ENCODE measurements around the gene URM1. TPM values are rescaled to one million over a fixed set of nuclear protein-coding genes. Genes with fewer than 3 reads are reported as not detected.
A peak's percentile ranks its signal among the peaks of the same experiment; 100 is the strongest.

URM1 gene
- total RNA-seq, 4 donors from 2014 or later: 30.2 to 37.6 (median 34.0) TPM

DNA sequence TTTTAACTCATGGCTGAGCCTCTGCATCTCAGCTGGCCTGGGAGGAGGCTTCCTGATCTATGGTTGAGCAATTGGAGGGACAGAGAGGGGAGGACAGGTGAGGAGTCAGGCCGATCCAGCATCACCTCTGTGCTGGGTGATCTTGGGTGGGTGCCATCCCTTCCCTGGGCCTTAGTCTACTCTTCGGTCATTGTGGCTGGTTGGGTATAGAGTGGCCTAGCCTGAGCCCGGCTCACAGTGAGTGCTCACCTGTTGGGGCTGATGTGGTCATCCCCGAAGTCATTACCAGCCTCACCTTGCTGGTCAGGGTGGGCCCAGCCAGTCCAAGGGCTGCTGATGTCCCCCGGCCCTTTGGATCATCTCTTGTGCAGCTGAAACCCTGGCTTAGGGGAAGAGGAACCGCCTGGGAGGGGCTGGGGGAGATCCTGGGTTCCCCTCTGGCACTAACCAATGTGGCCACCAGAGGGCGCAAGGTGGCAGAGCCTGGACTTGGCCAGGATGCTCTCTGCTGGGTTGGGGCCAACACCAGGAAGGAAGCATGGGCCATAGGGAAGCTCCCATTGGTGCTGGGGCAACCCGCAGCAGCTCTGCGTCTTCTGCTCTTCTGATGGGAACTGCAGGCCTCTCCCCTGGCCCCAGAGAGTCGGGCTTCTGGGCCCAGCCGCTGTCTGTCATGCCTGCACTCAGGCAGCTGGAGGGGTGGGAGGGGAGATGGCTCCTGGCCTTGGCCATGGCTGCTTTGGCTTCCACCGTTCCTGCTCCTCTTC, 67.4 kb downstream of the URM1 start:
- Histone ChIP-seq H3K27me3 (no peaks in the 10 kb centered on the region), H3K27ac (no peak overlapping the region), H3K9me3 (no peaks in the 10 kb centered on the region), H3K36me3 (no peaks in the 10 kb centered on the region), H3K4me3 (no peak overlapping the region), H3K4me1 (peaks cover 10% of the 10 kb centered on the region)
- WGBS: 55% methylated on average over 6 of the region's 12 CpGs
- DNase-seq (ENCODE audit: low spot score in 2 of 2): peak; percentile 90 to 92
- TF ChIP-seq, protein P1, sequence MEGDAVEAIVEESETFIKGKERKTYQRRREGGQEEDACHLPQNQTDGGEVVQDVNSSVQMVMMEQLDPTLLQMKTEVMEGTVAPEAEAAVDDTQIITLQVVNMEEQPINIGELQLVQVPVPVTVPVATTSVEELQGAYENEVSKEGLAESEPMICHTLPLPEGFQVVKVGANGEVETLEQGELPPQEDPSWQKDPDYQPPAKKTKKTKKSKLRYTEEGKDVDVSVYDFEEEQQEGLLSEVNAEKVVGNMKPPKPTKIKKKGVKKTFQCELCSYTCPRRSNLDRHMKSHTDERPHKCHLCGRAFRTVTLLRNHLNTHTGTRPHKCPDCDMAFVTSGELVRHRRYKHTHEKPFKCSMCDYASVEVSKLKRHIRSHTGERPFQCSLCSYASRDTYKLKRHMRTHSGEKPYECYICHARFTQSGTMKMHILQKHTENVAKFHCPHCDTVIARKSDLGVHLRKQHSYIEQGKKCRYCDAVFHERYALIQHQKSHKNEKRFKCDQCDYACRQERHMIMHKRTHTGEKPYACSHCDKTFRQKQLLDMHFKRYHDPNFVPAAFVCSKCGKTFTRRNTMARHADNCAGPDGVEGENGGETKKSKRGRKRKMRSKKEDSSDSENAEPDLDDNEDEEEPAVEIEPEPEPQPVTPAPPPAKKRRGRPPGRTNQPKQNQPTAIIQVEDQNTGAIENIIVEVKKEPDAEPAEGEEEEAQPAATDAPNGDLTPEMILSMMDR (IDR thresholded peaks at IDR 0.05): peak; percentile 79 to 92
- no peak for TF ChIP-seq POLR2A (IDR thresholded peaks at IDR 0.05)
- peak in 2 of 3 donors; percentile 21 to 36 for TF ChIP-seq POLR2AphosphoS5 (IDR thresholded peaks at IDR 0.05)
- TF ChIP-seq EP300 (IDR thresholded peaks at IDR 0.05): no peak

- H3K27ac ChIP-seq: no peak overlapping the region
Measured at GRCh38 chr9:128439273-128439672, 68.1 kb downstream of the URM1 start.

More at GRCh38 chr9:128439273-128439672, 68.1 kb downstream of the URM1 start:
- H3K4me3 ChIP-seq: no peak overlapping the region
- H3K36me3 ChIP-seq: no peaks in the 10 kb centered on the region
- TF ChIP-seq EP300 (IDR thresholded peaks at IDR 0.05): no peak
- TF ChIP-seq POLR2AphosphoS5 (IDR thresholded peaks at IDR 0.05): no peak
- no peak for TF ChIP-seq POLR2A (IDR thresholded peaks at IDR 0.05)
- TF ChIP-seq, protein P1 (IDR thresholded peaks at IDR 0.05): no peak
- no peaks in the 10 kb centered on the region for H3K27me3 ChIP-seq
- 86% methylated on average over 7 of the region's 7 CpGs for WGBS
- DNase-seq (ENCODE audit: low spot score in 2 of 2): no peak
- H3K4me1 ChIP-seq: peaks cover 10% of the 10 kb centered on the region
- H3K9me3 ChIP-seq: no peaks in the 10 kb centered on the region

Other genes starting within 250 kb of the URM1 start
- 10 to 100 TPM; 47.4 to 76.0 (median 55.9) TPM for gene PTGES2, start 243.6 kb upstream of the URM1 start, total RNA-seq
- gene LCN2, start 221.9 kb upstream of the URM1 start, total RNA-seq: 10 to 100 TPM in 2 of 4 donors, 1 to 10 TPM in 2; 6.0 to 45.7 (median 22.3) TPM
- gene BBLN, start 211.1 kb upstream of the URM1 start, total RNA-seq: 100 to 1,000 TPM; 157 to 345 (median 224) TPM
- gene CIZ1, start 179.8 kb upstream of the URM1 start, total RNA-seq: 100 to 1,000 TPM in 3 of 4 donors, 10 to 100 TPM in 1; 86.7 to 136 (median 115) TPM
- 10 to 100 TPM in 2 of 4 donors, 1 to 10 TPM in 2; 4.3 to 18.9 (median 10.1) TPM for gene DNM1, start 168.0 kb upstream of the URM1 start, total RNA-seq
- 100 to 1,000 TPM in 2 of 4 donors, 10 to 100 TPM in 2; 83.5 to 131 (median 99.0) TPM for gene GOLGA2, start 95.4 kb upstream of the URM1 start, total RNA-seq
- gene SWI5, start 95.1 kb upstream of the URM1 start, total RNA-seq: 10 to 100 TPM; 21.1 to 35.3 (median 22.2) TPM
- 10 to 100 TPM; 11.6 to 19.9 (median 14.1) TPM for gene TRUB2, start 48.9 kb upstream of the URM1 start, total RNA-seq
- 100 to 1,000 TPM in 3 of 4 donors, 10 to 100 TPM in 1; 73.3 to 119 (median 106) TPM for gene COQ4, start 48.5 kb upstream of the URM1 start, total RNA-seq
- 10 to 100 TPM; 52.0 to 78.1 (median 63.0) TPM for gene SLC27A4, start 30.8 kb upstream of the URM1 start, total RNA-seq
- gene CERCAM, start 49.5 kb downstream of the URM1 start, total RNA-seq: 10 to 100 TPM in 2 of 4 donors, 1 to 10 TPM in 2; 3.7 to 26.2 (median 11.3) TPM
- 10 to 100 TPM; 20.8 to 28.2 (median 24.7) TPM for gene ODF2, start 84.6 kb downstream of the URM1 start, total RNA-seq
- gene GLE1, start 133.3 kb downstream of the URM1 start, total RNA-seq: 10 to 100 TPM; 27.5 to 39.6 (median 28.5) TPM
- gene SPTAN1, start 181.2 kb downstream of the URM1 start, total RNA-seq: 100 to 1,000 TPM; 251 to 476 (median 354) TPM